Measurements from ENCODE around the gene SLC7A1.

- no peak for TF ChIP-seq ELF4 (IDR thresholded peaks at IDR 0.05)
- TF ChIP-seq BHLHE40 (IDR thresholded peaks at IDR 0.05; ENCODE audit: borderline replicate concordance): no peak
- no peak for TF ChIP-seq SP1 (IDR thresholded peaks at IDR 0.05)
- no peak for TF ChIP-seq ARNT (IDR thresholded peaks at IDR 0.05)
- no peak for TF ChIP-seq FOXA1 (IDR thresholded peaks at IDR 0.05)
- TF ChIP-seq ZNF384 (IDR thresholded peaks at IDR 0.05): no peak
- TF ChIP-seq L3MBTL2 (conservative IDR thresholded peaks at IDR 0.05): no peak
- TF ChIP-seq FOXK2 (IDR thresholded peaks at IDR 0.05): no peak
- no peak for TF ChIP-seq TARDBP (IDR thresholded peaks at IDR 0.05)
Observed at GRCh38 chr13:29459813-29460355, 135.6 kb downstream of the SLC7A1 start.
